Measurements from ENCODE around the gene BMPER. TPM values are rescaled to one million over a fixed set of nuclear protein-coding genes. Genes with fewer than 3 reads are reported as not detected.

Gene BMPER
- total and polyA plus RNA-seq, 12 donors, result 0.29 to 1.9 (median 0.85) TPM; not detected in 2

DNA sequence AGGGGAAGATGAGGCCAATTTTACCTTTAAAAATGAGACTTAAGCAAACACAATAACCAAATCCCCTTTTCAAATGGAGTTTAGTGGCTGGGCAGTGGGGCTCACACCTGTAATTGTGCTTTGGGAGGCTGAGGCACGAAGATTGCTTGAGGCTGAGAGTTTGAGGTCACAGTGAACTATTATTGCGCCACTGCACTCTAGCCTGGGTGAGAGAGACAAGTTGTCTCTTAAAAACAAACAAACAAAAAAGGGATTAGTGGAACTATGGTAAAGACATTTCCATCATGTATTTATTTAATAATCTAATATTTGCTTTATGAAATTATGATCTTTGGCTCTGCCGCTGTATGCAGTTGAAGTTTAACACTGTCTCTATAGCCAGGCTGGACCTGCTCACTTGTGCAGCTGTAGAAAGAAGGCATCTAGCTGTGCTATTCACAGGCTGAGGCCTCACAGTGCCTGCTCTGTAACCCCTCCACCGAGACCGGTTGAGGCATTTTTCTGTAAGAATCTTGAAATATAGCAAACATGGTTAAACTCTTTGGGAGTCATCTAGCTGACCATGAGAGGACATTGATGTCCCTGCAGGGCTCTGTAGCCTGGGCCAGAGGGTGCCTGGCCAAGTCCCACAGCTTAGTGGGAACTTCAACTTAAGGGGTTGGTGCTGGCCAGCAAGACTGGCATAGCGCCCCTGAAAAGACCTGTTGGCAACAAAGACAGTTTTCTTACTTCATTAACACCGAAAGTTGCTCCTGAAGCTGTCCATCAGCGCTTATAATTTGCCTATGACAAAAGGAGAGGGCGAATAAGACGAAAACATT lies 131.8 kb downstream of the BMPER start:
- WGBS, 4 donors, result 80 to 84% (median 84%) methylated on average over 10 of the region's 10 CpGs

GRCh38 chr7:34038816-34039470 lies 133.6 kb downstream of the BMPER start:
- 86 to 94% (median 92%) methylated on average over 3 of the region's 3 CpGs for WGBS, 4 donors

More for the DNA sequence above, 131.8 kb downstream of the BMPER start:
- Histone ChIP-seq H3K36me3 (replicated peaks in 1 of 2) (no peaks in the 10 kb centered on the region), H3K4me1 (replicated peaks in 1 of 2) (no peaks in the 10 kb centered on the region), H3K4me3 (no peak overlapping the region), H3K27ac (no peak overlapping the region), H3K27me3 (no peaks in the 10 kb centered on the region), H3K9me3 (replicated peaks in 1 of 3) (no peaks in the 10 kb centered on the region)
- intact Hi-C loops (cut with DNase I), result no loop called here
- TF ChIP-seq POLR2A (IDR thresholded peaks at IDR 0.05), result no peak
- TF ChIP-seq, protein P1, sequence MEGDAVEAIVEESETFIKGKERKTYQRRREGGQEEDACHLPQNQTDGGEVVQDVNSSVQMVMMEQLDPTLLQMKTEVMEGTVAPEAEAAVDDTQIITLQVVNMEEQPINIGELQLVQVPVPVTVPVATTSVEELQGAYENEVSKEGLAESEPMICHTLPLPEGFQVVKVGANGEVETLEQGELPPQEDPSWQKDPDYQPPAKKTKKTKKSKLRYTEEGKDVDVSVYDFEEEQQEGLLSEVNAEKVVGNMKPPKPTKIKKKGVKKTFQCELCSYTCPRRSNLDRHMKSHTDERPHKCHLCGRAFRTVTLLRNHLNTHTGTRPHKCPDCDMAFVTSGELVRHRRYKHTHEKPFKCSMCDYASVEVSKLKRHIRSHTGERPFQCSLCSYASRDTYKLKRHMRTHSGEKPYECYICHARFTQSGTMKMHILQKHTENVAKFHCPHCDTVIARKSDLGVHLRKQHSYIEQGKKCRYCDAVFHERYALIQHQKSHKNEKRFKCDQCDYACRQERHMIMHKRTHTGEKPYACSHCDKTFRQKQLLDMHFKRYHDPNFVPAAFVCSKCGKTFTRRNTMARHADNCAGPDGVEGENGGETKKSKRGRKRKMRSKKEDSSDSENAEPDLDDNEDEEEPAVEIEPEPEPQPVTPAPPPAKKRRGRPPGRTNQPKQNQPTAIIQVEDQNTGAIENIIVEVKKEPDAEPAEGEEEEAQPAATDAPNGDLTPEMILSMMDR (IDR thresholded peaks at IDR 0.05), result no peak
- DNase-seq, result no peak

DNA sequence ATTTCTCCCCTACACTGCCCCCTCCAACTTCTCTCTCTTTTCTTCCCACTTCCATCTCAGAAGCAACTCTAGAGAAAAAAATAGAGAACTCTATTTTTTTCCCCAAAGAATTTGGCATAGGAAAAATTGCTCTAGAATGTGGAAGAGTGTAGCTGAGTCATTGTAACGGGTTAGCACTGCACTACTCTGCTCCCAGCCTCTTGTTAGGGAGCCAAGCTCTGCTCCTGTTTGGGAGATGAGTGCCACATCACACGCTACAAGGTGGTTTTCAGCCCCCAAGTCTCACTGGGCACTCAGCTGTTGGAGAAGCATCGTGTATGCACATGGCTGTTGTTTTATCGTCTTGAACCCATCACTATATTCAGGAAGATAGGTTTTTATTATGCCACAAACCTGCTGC lies 136.4 kb downstream of the BMPER start:
- DNase-seq, result no peak
- H3K4me3 ChIP-seq, result no peak overlapping the region
- no peaks in the 10 kb centered on the region for H3K9me3 ChIP-seq (replicated peaks in 1 of 3)
- H3K4me1 ChIP-seq (replicated peaks in 1 of 2), result no peaks in the 10 kb centered on the region
- TF ChIP-seq, protein P1 (IDR thresholded peaks at IDR 0.05), result no peak
- no peak for TF ChIP-seq POLR2A (IDR thresholded peaks at IDR 0.05)
- 83 to 91% (median 86%) methylated on average over 4 of the region's 4 CpGs for WGBS, 4 donors
- intact Hi-C loops (cut with DNase I), result no loop called here
- no peaks in the 10 kb centered on the region for H3K36me3 ChIP-seq (replicated peaks in 1 of 2)
- no peaks in the 10 kb centered on the region for H3K27me3 ChIP-seq
- no peak overlapping the region for H3K27ac ChIP-seq

More at GRCh38 chr7:34038816-34039470, 133.6 kb downstream of the BMPER start:
- no peaks in the 10 kb centered on the region for H3K27me3 ChIP-seq
- no peaks in the 10 kb centered on the region for H3K4me1 ChIP-seq (replicated peaks in 1 of 2)
- H3K36me3 ChIP-seq (replicated peaks in 1 of 2), result no peaks in the 10 kb centered on the region
- no peak overlapping the region for H3K27ac ChIP-seq
- H3K9me3 ChIP-seq (replicated peaks in 1 of 3), result no peaks in the 10 kb centered on the region
- TF ChIP-seq, protein P1 (IDR thresholded peaks at IDR 0.05), result no peak
- no peak for TF ChIP-seq POLR2A (IDR thresholded peaks at IDR 0.05)
- intact Hi-C loops (cut with DNase I), result no loop called here
- H3K4me3 ChIP-seq, result no peak overlapping the region
- no peak for DNase-seq

DNA sequence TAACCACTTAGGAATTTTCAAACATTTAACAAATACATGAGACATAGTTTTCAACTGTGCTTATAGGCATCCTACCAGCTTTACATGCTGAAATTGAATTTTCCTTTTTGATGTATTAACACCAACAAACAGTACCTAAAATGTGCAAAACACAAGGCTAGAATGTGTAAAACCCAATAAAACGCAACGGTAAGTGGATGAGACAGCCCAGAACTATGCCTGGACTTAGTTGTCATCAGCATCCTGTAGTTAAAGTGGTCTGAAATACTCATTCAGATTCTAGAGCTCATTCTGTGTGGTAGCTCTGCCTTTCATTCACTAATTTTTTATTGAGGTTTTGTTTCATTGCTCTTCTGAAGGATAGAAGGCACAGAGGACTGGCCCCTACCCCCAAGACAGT lies 137.1 kb downstream of the BMPER start:
- 91 to 100% (median 94%) methylated on average over 2 of the region's 2 CpGs for WGBS, 4 donors
- no peak overlapping the region for H3K27ac ChIP-seq
- H3K36me3 ChIP-seq (replicated peaks in 1 of 2), result no peaks in the 10 kb centered on the region
- no peaks in the 10 kb centered on the region for H3K9me3 ChIP-seq (replicated peaks in 1 of 3)
- H3K27me3 ChIP-seq, result no peaks in the 10 kb centered on the region
- intact Hi-C loops (cut with DNase I), result no loop called here
- H3K4me3 ChIP-seq, result no peak overlapping the region
- H3K4me1 ChIP-seq (replicated peaks in 1 of 2), result no peaks in the 10 kb centered on the region
- no peak for DNase-seq
- no peak for TF ChIP-seq POLR2A (IDR thresholded peaks at IDR 0.05)
- TF ChIP-seq, protein P1 (IDR thresholded peaks at IDR 0.05), result no peak

Measured in adrenal gland (tissue), 12 donors.